HepG2 (cell line): ENCODE measurements around the gene DDO. TPM values are rescaled to one million over a fixed set of nuclear protein-coding genes. Genes with fewer than 3 reads are reported as not detected.

Experiments
- ATAC-seq: fragments of 200-7000 bp; cut with Tn5 transposase; 3 replicates; pipeline ENCODE4 v1.9.1; 2020; ENCODE audit warnings: mild to moderate bottlenecking, moderate library complexity
- BruUV-seq: library from RNA; stranded (reverse); fragments of 400-500 nt; replicated peaks from 2 replicates; lab custom pipeline; 2021; lab: Mats Ljungman, UMichigan
- CTCF ChIA-PET: fragments of 300-600 bp; formaldehyde crosslinking; extraction: SDS; loops from one replicate; lab custom pipeline; 2021; ENCODE audit warnings: low total read pairs, inconsistent platforms, low intra/inter-chr PET ratio; lab: Yijun Ruan, JAX
- POLR2A ChIA-PET: fragments of 350-600 bp; sonication (Branson Sonifier 250); formaldehyde crosslinking; loops from one replicate; lab custom pipeline; 2020; ENCODE audit warnings: antibody characterized with exemption, inconsistent platforms; lab: Yijun Ruan, JAX
- DNase-seq: peaks from one replicate; pipeline ENCODE4 v3.0.0-alpha.2; 2015; ENCODE audit warnings: low spot score
- FAIRE-seq: peaks from 3 replicates; lab custom pipeline; 2011; peaks lifted over from hg19 to GRCh38; lab: Jason Lieb, UNC
- H2AFZ ChIP-seq: one replicate; pipeline ENCODE4 v1.6.1; 2011; ENCODE audit warnings: low read length, inconsistent platforms
- H3K27ac ChIP-seq: fragments of 300-600 bp; 3 replicates; pipeline ENCODE4 v1.8.0; 2011; ENCODE audit warnings: mixed run types, mild to moderate bottlenecking, mixed read lengths, low read length, inconsistent platforms; ENCODE audit not compliant: insufficient read depth; ENCODE audit errors: extremely low read length
- H3K27me3 ChIP-seq, 2 experiments: fragments of 200-600 bp in 1 of 2; 2 replicates in 1 of 2; 3 replicates in 1 of 2; pipeline versions ENCODE4 v1.6.0 to v1.8.0; 2011; ENCODE audit warnings: low read length in 2 of 2, mild to moderate bottlenecking in 2 of 2, moderate library complexity in 2 of 2, inconsistent platforms in 1 of 2; ENCODE audit not compliant: insufficient read depth in 2 of 2, control insufficient read depth in 1 of 2
- H3K36me3 ChIP-seq, 2 experiments: fragments of 200-600 bp in 1 of 2; replicated peaks in 1 of 2; 2 replicates in 1 of 2; 3 replicates in 1 of 2; pipeline versions ENCODE4 v1.5.1 to v1.8.0; 2011; ENCODE audit warnings: low read length in 2 of 2, inconsistent platforms in 1 of 2; ENCODE audit not compliant: insufficient read depth in 2 of 2, control insufficient read depth in 1 of 2
- H3K4me1 ChIP-seq: 2 replicates; pipeline ENCODE4 v1.5.1; 2012; ENCODE audit warnings: low read length, inconsistent platforms; ENCODE audit not compliant: insufficient read depth
- H3K4me2 ChIP-seq: 2 replicates; pipeline ENCODE4 v1.6.0; 2011; ENCODE audit warnings: low read depth, low read length, inconsistent platforms
- H3K4me3 ChIP-seq, 3 experiments: fragments of 200-600 bp in 1 of 3; sonication (generic), shearing (Covaris generic) in 1 of 3; replicated peaks in 1 of 3; 2 replicates each; pipeline ENCODE4 v1.5.1; 2011 to 2016; ENCODE audit warnings: low read length in 3 of 3, inconsistent platforms in 2 of 3, low read depth in 2 of 3, mild to moderate bottlenecking in 2 of 3, control low read depth in 1 of 3, mixed read lengths in 1 of 3; ENCODE audit not compliant: insufficient read depth in 1 of 3
- H3K79me2 ChIP-seq: one replicate; pipeline ENCODE4 v1.6.1; 2011; ENCODE audit warnings: low read length, inconsistent platforms; ENCODE audit not compliant: insufficient read depth
- H3K9ac ChIP-seq: 2 replicates; pipeline ENCODE4 v1.6.0; 2011; ENCODE audit warnings: mild to moderate bottlenecking, low read depth, low read length, inconsistent platforms; ENCODE audit not compliant: insufficient read depth
- H3K9me3 ChIP-seq: 2 replicates; pipeline ENCODE4 v1.5.1; 2012; ENCODE audit warnings: mild to moderate bottlenecking, low read length
- H4K20me1 ChIP-seq: 2 replicates; pipeline ENCODE4 v1.6.0; 2011; ENCODE audit warnings: inconsistent platforms, mild to moderate bottlenecking, low read length, moderate library complexity; ENCODE audit not compliant: insufficient read depth
- ATF7 ChIP-seq, 2 experiments: fragments of 450-650 bp in 1 of 2; sonication (generic) in 1 of 2; formaldehyde crosslinking in 1 of 2; IDR thresholded peaks; 2 replicates each; pipeline versions ENCODE4 v1.4.0 to v1.6.1; 2016 to 2020; ENCODE audit warnings: antibody characterized with exemption in 1 of 2, mild to moderate bottlenecking in 1 of 2, missing genetic modification reagents in 1 of 2
- FOXO4 ChIP-seq: sonication (generic); formaldehyde crosslinking; conservative IDR thresholded peaks from 2 replicates; pipeline ENCODE4 v1.8.1; 2023; ENCODE audit warnings: missing genetic modification reagents
- KLF9 ChIP-seq: IDR thresholded peaks from 2 replicates; pipeline ENCODE4 v1.6.1; 2016; ENCODE audit warnings: low read depth
- SALL1 ChIP-seq: sonication (generic); formaldehyde crosslinking; IDR thresholded peaks from 2 replicates; pipeline ENCODE4 v1.8.0; 2022; ENCODE audit warnings: mild to moderate bottlenecking, missing genetic modification reagents
- WGBS: methylation state at CpG from one replicate; pipeline ENCODE4 v1.1.6; 2017; ENCODE audit warnings: low lambda C conversion rate; 5-methylcytosine and 5-hydroxymethylcytosine counted together
- in situ Hi-C: cut with HindIII; loops from 2 replicates; pipeline ENCODE4 v1.10.0; 2017; ENCODE audit warnings: low pct_unique_long_range_greater_than_20kb; ENCODE audit not compliant: extremely low pct_ligation_motif_present
- intact Hi-C: fragments of 100-400 bp; cut with micrococcal nuclease; formaldehyde crosslinking; loops from one replicate; pipeline ENCODE4 v1.10.0; 2022; ENCODE audit not compliant: unreplicated experiment
- polyA plus RNA-seq, 8 experiments: library from polyadenylated mRNA; depleted of rRNA in 3 of 8; stranded (reverse) in 7 of 8; unstranded in 1 of 8; fragments of >200 nt; fragmentation: Illumina TruSeq in 4 of 8; extraction: Trizol in 4 of 8; gene quantifications; 2 replicates each; pipeline versions ENCODE4 v1.2.1 to v1.2.3, GENCODE V29; 2011 to 2016; ENCODE audit warnings: low read depth in 4 of 8, missing spikeins in 1 of 8, mixed read lengths in 1 of 8; ENCODE audit not compliant: insufficient read depth in 1 of 8
- total RNA-seq, 5 experiments: library from RNA; depleted of rRNA; stranded (reverse); fragments of >200 nt; fragmentation: Illumina TruSeq; extraction: Trizol; gene quantifications; 2 replicates each; pipeline ENCODE4 v1.2.3, GENCODE V29; 2016; ENCODE audit warnings: low read depth in 1 of 5
- TF ChIP-seq, protein P1 (sequence below): IDR thresholded peaks from 2 replicates; pipeline ENCODE4 v1.6.1; 2018; ENCODE audit warnings: missing genetic modification reagents

Gene DDO
- total and polyA plus RNA-seq, 2 of the 13 experiments (the other 11 are each of a cell fraction or from before 2014, with no cell fraction given), result 6.1 to 10.3 TPM

- in situ Hi-C loops, result no loop called here
- POLR2A ChIA-PET, result no interaction called here
- no TSS peak for BruUV-seq
Observed at GRCh38 chr6:110434961-110435602, 19.7 kb upstream of the DDO start.

More at GRCh38 chr6:110434961-110435602, 19.7 kb upstream of the DDO start:
- no peak for DNase-seq
- H3K27ac ChIP-seq, result no peak overlapping the region
- no peaks in the 10 kb centered on the region for H4K20me1 ChIP-seq
- H3K79me2 ChIP-seq, result no peaks in the 10 kb centered on the region
- no peak for ATAC-seq
- TF ChIP-seq, protein P1, sequence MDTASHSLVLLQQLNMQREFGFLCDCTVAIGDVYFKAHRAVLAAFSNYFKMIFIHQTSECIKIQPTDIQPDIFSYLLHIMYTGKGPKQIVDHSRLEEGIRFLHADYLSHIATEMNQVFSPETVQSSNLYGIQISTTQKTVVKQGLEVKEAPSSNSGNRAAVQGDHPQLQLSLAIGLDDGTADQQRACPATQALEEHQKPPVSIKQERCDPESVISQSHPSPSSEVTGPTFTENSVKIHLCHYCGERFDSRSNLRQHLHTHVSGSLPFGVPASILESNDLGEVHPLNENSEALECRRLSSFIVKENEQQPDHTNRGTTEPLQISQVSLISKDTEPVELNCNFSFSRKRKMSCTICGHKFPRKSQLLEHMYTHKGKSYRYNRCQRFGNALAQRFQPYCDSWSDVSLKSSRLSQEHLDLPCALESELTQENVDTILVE (CRISPR knock-in tag), result no peak
- TF ChIP-seq FOXO4 (CRISPR knock-in tag) (no peak), SALL1 (no peak), ATF7 (IDR thresholded peaks at IDR 0.05) (peak; percentile 48; the same call in 1 of the 2 replicates), ATF7 (CRISPR knock-in tag; IDR thresholded peaks at IDR 0.05) (no peak), KLF9 (CRISPR knock-in tag) (no peak)
- WGBS, result 43% methylated on average over 7 of the region's 7 CpGs
- no peak overlapping the region for H3K9ac ChIP-seq
- H2AFZ ChIP-seq, result no peak overlapping the region
- intact Hi-C loops, result no loop called here
- no peak overlapping the region for H3K4me3 ChIP-seq
- no peaks in the 10 kb centered on the region for H3K9me3 ChIP-seq
- CTCF ChIA-PET, result no interaction called here
- H3K4me2 ChIP-seq, result no peak overlapping the region
- no peak for FAIRE-seq
- H3K36me3 ChIP-seq, result no peaks in the 10 kb centered on the region
- peaks cover 0 to 10% of the 10 kb centered on the region in 2 experiments; a peak in 2 of 5 replicates for H3K27me3 ChIP-seq
- H3K4me1 ChIP-seq, result peaks cover 26% of the 10 kb centered on the region
